ENCODE data around the gene POLDIP3. TPM values are rescaled to one million over a fixed set of nuclear protein-coding genes. Genes with fewer than 3 reads are reported as not detected.

Gene POLDIP3
- total and polyA plus RNA-seq, 2 of the 4 experiments (the other 2 are of a cell fraction) = 33.9 to 43.6 TPM

DNA sequence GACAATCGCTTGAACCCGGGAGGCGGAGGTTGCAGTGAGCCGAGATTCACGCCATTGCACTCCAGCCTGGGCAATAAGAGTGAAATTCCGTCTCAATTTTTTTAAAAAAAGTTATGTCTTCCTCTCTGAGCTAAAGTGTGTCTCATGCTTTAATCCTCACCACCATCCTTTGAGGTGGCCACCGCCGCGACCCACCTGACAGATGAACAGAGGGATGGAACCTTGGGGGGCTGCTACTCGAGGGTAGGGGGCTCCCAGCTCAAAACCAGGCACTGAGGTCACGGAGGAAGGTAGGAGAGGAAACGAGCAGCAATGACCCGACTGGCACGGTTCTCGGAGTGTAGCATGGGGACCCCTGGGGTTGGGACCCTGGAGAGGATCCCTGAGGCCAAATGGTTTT is 10.7 kb upstream of the POLDIP3 start:
- Histone ChIP-seq H2AK9ac (replicated peaks; ENCODE audit: low read depth, low read length, poor library complexity) (peak overlapping the region; percentile 73), H2BK5ac (ENCODE audit: low read depth, low read length, poor library complexity, severe bottlenecking) (no peak overlapping the region), H2BK120ac (ENCODE audit: low read depth, low read length) (no peak overlapping the region), H4K91ac (ENCODE audit: insufficient read depth, low read depth, low read length) (no peak overlapping the region), H3K9me1 (ENCODE audit: insufficient read depth, low read length) (0 out of 2 replicates have a peak, but pooled peaks cover 9% of the 10 kb centered on the region), H2AFZ (replicated peaks; ENCODE audit: low read length, poor library complexity) (no peak overlapping the region), H3K9ac (ENCODE audit: low read depth, low read length) (no peak overlapping the region), H3K9me3 (ENCODE audit: control insufficient read depth, insufficient read depth, low read length) (no peaks in the 10 kb centered on the region), H4K8ac (ENCODE audit: low read depth in 2 of 2, low read length in 2 of 2) (no peak overlapping the region), H3K14ac (replicated peaks; ENCODE audit: low read depth, low read length) (no peak overlapping the region), H4K5ac (ENCODE audit: low read depth, low read length) (no peak overlapping the region), H3K36me3 (ENCODE audit: control insufficient read depth, insufficient read depth, low read length) (peaks cover 60% of the 10 kb centered on the region), H4K20me1 (ENCODE audit: insufficient read depth, low read length) (peaks cover 19% of the 10 kb centered on the region), H3K4ac (ENCODE audit: low read depth, low read length) (no peak overlapping the region), H3K27me3 (ENCODE audit: control insufficient read depth, insufficient read depth, low read length) (no peaks in the 10 kb centered on the region), H3K79me1 (ENCODE audit: low read depth in 1 of 2, low read length in 2 of 2) (peaks cover 0 to 34% of the 10 kb centered on the region in 2 experiments), H3K56ac (ENCODE audit: extremely low read depth, insufficient read depth, low read length) (no peak overlapping the region), H2BK15ac (ENCODE audit: low read depth, low read length) (no peak overlapping the region), H2BK20ac (ENCODE audit: low read depth, low read length) (no peak overlapping the region), H3K23ac (ENCODE audit: low read depth, low read length) (no peak overlapping the region), H3K4me1 (ENCODE audit: control insufficient read depth, insufficient read depth, low read length) (peaks cover 8% of the 10 kb centered on the region), H3K18ac (ENCODE audit: low read depth, low read length) (no peak overlapping the region), H3K4me3 (ENCODE audit: insufficient read depth, low read depth, low read length) (no peak overlapping the region), H2AK5ac (ENCODE audit: low read depth, low read length) (no peak overlapping the region), H3K27ac (ENCODE audit: insufficient read depth, low read length) (no peak overlapping the region), H3K4me2 (ENCODE audit: low read depth, low read length) (no peak overlapping the region)
- ATAC-seq (ENCODE audit: low read depth) (no peak), DNase-seq (no peak)
- POLR2A ChIA-PET (ENCODE audit: unreplicated experiment) = no interaction called here
- CTCF ChIA-PET = no interaction called here
- WGBS, 2 experiments (ENCODE audit: extremely low coverage in 2 of 2, insufficient read length in 1 of 2) = 94% methylated on average over 6 of the region's 15 CpGs; no CpG with 5 or more reads in 1 of the 2 experiments
- no TSS peak for BruUV-seq (replicated peaks)
- dilution Hi-C loops (cut with HindIII; ENCODE audit: low sequenced_read_pairs, unreplicated experiment) = no loop called here
- in situ Hi-C loops (cut with MboI; ENCODE audit: low sequenced_read_pairs) = no loop called here
- intact Hi-C loops (cut with micrococcal nuclease) = no loop called here
- TF ChIP-seq RAD21 (IDR thresholded peaks at IDR 0.05; ENCODE audit: low read length) = no peak
- TF ChIP-seq, protein P1, sequence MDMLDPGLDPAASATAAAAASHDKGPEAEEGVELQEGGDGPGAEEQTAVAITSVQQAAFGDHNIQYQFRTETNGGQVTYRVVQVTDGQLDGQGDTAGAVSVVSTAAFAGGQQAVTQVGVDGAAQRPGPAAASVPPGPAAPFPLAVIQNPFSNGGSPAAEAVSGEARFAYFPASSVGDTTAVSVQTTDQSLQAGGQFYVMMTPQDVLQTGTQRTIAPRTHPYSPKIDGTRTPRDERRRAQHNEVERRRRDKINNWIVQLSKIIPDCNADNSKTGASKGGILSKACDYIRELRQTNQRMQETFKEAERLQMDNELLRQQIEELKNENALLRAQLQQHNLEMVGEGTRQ (IDR thresholded peaks at IDR 0.05; ENCODE audit: low read depth, low read length) = no peak
- TF ChIP-seq MAZ (IDR thresholded peaks at IDR 0.05; ENCODE audit: borderline replicate concordance, low read depth, low read length) = no peak
- TF ChIP-seq ELK1 (IDR thresholded peaks at IDR 0.05; ENCODE audit: borderline replicate concordance, low read depth, low read length) = no peak
